ENCODE measurements around the gene RCOR1.

The RCOR1 gene

DNA sequence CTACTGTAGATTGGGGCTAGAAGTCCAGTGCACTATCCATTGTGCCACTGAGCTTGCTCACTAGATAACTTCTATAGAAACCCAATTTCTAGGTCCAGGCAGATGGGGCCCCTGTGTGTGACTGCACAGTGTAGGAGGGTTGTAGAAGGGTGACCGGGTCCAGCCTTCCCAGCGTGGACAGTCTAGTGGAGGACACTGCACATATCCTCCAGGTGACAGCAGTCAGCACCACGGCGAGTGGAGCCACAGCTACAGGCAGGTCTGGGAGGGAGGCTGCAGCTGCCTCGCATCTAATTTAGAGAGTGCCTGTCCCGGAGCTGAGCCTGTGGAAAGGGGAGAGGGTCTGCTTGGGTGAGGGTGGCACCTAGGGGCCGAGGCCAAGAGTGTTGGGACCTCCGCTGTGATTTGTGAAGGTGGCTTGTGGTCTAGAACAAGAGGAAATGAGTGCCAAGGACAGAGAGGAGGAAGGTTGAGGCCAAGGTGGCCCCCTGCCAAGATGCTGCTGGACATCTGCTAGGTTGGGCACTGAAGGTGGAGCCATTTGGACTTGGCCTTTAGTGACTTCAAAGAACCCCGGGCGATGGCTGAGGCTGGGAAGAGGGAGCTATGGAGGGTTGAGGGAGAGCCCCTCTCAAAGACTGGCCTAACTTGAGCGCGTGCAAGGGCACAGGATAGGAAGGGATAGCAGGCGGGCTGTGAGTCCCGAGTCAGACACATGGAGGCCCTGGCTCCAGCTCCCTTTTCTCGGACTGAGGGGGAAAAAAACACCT, 138.8 kb downstream of the RCOR1 start:
- TF ChIP-seq TAF1 (IDR thresholded peaks at IDR 0.05; ENCODE audit: borderline replicate concordance, insufficient read depth, low read length) (no peak), FOXP2 (optimal IDR thresholded peaks at IDR 0.05; ENCODE audit: borderline replicate concordance, extremely low read depth, extremely low read length, insufficient read depth) (no peak), SIN3A (IDR thresholded peaks at IDR 0.05; ENCODE audit: borderline replicate concordance, insufficient read depth, low read length) (no peak), POLR2AphosphoS5 (IDR thresholded peaks at IDR 0.05; ENCODE audit: low read depth, low read length) (no peak)
- TF ChIP-seq, protein P1, sequence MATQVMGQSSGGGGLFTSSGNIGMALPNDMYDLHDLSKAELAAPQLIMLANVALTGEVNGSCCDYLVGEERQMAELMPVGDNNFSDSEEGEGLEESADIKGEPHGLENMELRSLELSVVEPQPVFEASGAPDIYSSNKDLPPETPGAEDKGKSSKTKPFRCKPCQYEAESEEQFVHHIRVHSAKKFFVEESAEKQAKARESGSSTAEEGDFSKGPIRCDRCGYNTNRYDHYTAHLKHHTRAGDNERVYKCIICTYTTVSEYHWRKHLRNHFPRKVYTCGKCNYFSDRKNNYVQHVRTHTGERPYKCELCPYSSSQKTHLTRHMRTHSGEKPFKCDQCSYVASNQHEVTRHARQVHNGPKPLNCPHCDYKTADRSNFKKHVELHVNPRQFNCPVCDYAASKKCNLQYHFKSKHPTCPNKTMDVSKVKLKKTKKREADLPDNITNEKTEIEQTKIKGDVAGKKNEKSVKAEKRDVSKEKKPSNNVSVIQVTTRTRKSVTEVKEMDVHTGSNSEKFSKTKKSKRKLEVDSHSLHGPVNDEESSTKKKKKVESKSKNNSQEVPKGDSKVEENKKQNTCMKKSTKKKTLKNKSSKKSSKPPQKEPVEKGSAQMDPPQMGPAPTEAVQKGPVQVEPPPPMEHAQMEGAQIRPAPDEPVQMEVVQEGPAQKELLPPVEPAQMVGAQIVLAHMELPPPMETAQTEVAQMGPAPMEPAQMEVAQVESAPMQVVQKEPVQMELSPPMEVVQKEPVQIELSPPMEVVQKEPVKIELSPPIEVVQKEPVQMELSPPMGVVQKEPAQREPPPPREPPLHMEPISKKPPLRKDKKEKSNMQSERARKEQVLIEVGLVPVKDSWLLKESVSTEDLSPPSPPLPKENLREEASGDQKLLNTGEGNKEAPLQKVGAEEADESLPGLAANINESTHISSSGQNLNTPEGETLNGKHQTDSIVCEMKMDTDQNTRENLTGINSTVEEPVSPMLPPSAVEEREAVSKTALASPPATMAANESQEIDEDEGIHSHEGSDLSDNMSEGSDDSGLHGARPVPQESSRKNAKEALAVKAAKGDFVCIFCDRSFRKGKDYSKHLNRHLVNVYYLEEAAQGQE (IDR thresholded peaks at IDR 0.05; ENCODE audit: insufficient read depth in 1 of 2, low read depth in 2 of 2, low read length in 2 of 2) = no peak

DNA sequence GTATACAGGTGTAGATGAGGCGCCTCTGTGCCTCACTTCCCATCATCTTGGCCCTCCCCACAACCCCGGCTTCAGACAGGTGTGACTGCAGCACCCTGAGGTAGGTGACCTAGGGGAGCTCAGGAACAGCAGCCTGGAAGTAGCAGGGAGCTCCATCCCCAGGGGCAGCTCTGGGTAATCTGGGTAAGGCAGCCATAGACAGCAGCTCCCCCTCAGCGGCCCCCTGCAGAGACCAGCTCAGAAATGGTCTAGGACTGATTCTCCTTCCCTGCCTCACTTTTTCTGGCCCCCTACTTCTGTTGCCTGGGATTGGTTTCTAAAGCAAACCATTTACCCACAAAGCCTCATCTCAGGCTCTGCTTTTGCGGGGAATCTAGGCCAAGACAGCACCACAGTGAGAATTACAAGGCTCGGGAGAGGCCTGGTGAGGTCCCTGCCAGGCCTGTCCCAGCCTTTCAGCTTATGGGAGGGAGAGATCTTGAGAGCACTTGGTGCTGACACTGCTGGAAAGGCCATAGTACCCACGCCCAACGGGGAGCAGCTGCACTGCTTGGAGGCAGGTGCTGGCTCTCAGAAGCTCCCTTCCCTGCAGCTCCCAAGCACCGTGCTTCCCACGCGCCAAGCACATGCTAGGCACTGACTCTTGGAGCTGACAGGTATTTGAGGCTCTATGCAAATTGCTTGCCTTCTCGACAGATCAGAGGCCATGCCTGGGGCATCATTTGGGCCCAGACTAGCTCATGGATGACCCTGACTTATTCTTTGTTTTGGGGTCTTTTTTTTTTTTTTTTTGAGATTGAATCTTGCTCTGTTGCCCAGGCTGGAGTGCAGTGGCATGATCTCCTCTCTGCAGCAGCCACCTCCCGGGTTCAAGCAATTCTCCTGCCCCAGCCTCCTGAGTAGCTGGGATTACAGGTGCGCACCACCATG, 139.7 kb downstream of the RCOR1 start:
- TF ChIP-seq, protein P1 (IDR thresholded peaks at IDR 0.05; ENCODE audit: insufficient read depth in 1 of 2, low read depth in 2 of 2, low read length in 2 of 2) = no peak
- TF ChIP-seq FOXP2 (optimal IDR thresholded peaks at IDR 0.05; ENCODE audit: borderline replicate concordance, extremely low read depth, extremely low read length, insufficient read depth) = no peak
- TF ChIP-seq POLR2AphosphoS5 (IDR thresholded peaks at IDR 0.05; ENCODE audit: low read depth, low read length) = no peak
- no peak for TF ChIP-seq TAF1 (IDR thresholded peaks at IDR 0.05; ENCODE audit: borderline replicate concordance, insufficient read depth, low read length)
- no peak for TF ChIP-seq SIN3A (IDR thresholded peaks at IDR 0.05; ENCODE audit: borderline replicate concordance, insufficient read depth, low read length)

DNA sequence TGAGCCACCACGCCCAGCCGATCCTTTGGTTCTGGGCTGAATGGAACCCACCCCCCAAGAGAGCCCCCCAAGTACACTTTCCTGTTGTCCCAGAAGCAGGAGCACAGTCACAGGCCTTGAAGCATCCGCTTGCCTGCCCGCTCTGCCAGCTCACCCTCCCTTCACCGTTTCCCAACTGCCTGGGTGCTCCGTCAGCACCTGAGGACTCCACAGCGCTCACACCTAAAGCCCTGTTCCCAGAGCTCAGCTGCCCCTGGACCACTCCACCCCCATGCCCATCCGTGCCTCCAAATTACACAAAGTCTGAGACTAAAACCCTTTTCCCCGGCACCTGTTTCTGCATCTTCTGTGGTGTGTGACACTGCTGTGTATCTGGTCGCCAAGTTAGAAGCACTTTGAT, 140.5 kb downstream of the RCOR1 start:
- TF ChIP-seq POLR2AphosphoS5 (IDR thresholded peaks at IDR 0.05; ENCODE audit: low read depth, low read length) (no peak), TAF1 (IDR thresholded peaks at IDR 0.05; ENCODE audit: borderline replicate concordance, insufficient read depth, low read length) (no peak), SIN3A (IDR thresholded peaks at IDR 0.05; ENCODE audit: borderline replicate concordance, insufficient read depth, low read length) (no peak), FOXP2 (optimal IDR thresholded peaks at IDR 0.05; ENCODE audit: borderline replicate concordance, extremely low read depth, extremely low read length, insufficient read depth) (no peak)
- TF ChIP-seq, protein P1 (IDR thresholded peaks at IDR 0.05; ENCODE audit: insufficient read depth in 1 of 2, low read depth in 2 of 2, low read length in 2 of 2) = no peak

DNA sequence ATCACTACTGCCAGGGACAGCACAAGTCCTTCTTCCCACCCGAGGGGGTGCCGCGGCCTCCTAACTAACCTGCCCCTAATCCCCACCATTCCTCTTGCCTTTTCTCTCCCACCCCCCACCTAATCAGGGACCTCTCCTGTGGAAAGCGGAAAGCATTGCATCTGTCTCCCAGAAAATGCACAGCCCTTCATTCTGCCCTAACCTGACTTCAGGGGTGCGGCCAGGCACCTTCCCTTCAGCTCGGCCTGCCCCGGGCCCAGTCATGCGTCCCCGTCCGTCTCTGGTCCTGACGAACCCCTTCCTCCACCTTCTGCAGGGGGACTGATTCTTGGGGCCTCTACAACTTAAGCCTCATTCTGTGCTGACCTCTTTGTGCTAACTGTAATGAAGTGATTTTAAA, 140.9 kb downstream of the RCOR1 start:
- TF ChIP-seq TAF1 (IDR thresholded peaks at IDR 0.05; ENCODE audit: borderline replicate concordance, insufficient read depth, low read length) (no peak), SIN3A (IDR thresholded peaks at IDR 0.05; ENCODE audit: borderline replicate concordance, insufficient read depth, low read length) (no peak), POLR2AphosphoS5 (IDR thresholded peaks at IDR 0.05; ENCODE audit: low read depth, low read length) (no peak), FOXP2 (optimal IDR thresholded peaks at IDR 0.05; ENCODE audit: borderline replicate concordance, extremely low read depth, extremely low read length, insufficient read depth) (no peak)
- TF ChIP-seq, protein P1 (IDR thresholded peaks at IDR 0.05; ENCODE audit: insufficient read depth in 1 of 2, low read depth in 2 of 2, low read length in 2 of 2) = no peak
